Nephron (organoid): ENCODE measurements around the gene MUC5B.
A peak's percentile ranks its signal among the peaks of the same experiment; 100 is the strongest.

Source experiments
- H3K27ac Mint-ChIP-seq, 3 experiments: 2 replicates each; pipeline ENCODE4 v1.8.0; 2020; ENCODE audit warnings: mixed read lengths in 3 of 3, mild to moderate bottlenecking in 2 of 3, moderate library complexity in 1 of 3
- H3K27me3 Mint-ChIP-seq: 2 replicates; pipeline ENCODE4 v1.8.0; 2021; ENCODE audit warnings: low read depth, mild to moderate bottlenecking, moderate library complexity, mixed read lengths
- H3K36me3 Mint-ChIP-seq: 2 replicates; pipeline ENCODE4 v1.8.0; 2020; ENCODE audit warnings: low read depth, mixed read lengths
- H3K4me1 Mint-ChIP-seq: 2 replicates; pipeline ENCODE4 v1.8.0; 2020; ENCODE audit warnings: mixed read lengths
- H3K4me3 Mint-ChIP-seq, 3 experiments: 2 replicates each; pipeline ENCODE4 v1.8.0; 2020; ENCODE audit warnings: mild to moderate bottlenecking in 3 of 3, mixed read lengths in 3 of 3, moderate library complexity in 2 of 3
- H3K9me3 Mint-ChIP-seq: 2 replicates; pipeline ENCODE4 v1.8.0; 2020; ENCODE audit warnings: mixed read lengths
- CTCF ChIP-seq, 3 experiments: fragments of 200-600 bp; sonication (generic); IDR thresholded peaks; one replicate each; pipeline ENCODE4 v1.5.0; 2021; ENCODE audit warnings: antibody characterized with exemption in 3 of 3; ENCODE audit not compliant: unreplicated experiment in 3 of 3

MUC5B gene

GRCh38 chr11:1277936-1278512, 55.2 kb downstream of the MUC5B start:
- no peak for TF ChIP-seq CTCF (IDR thresholded peaks at IDR 0.05; ENCODE audit: unreplicated experiment in 3 of 3)
- Mint-ChIP-seq H3K27ac (no peak overlapping the region), H3K9me3 (no peaks in the 10 kb centered on the region), H3K4me1 (no peaks in the 10 kb centered on the region), H3K36me3 (peaks cover 40% of the 10 kb centered on the region), H3K4me3 (no peak overlapping the region), H3K27me3 (no peaks in the 10 kb centered on the region)

- peaks cover 34% of the 10 kb centered on the region for H3K36me3 Mint-ChIP-seq
- H3K4me3 Mint-ChIP-seq, result no peak overlapping the region
- no peak for TF ChIP-seq CTCF (IDR thresholded peaks at IDR 0.05; ENCODE audit: unreplicated experiment in 3 of 3)
- H3K27me3 Mint-ChIP-seq, result no peaks in the 10 kb centered on the region
- no peaks in the 10 kb centered on the region for H3K4me1 Mint-ChIP-seq
- no peak overlapping the region for H3K27ac Mint-ChIP-seq
- H3K9me3 Mint-ChIP-seq, result no peaks in the 10 kb centered on the region
Observed at GRCh38 chr11:1278766-1279673, 56.2 kb downstream of the MUC5B start.

GRCh38 chr11:1279674-1280055, 56.8 kb downstream of the MUC5B start:
- H3K36me3 Mint-ChIP-seq, result peaks cover 32% of the 10 kb centered on the region
- no peaks in the 10 kb centered on the region for H3K9me3 Mint-ChIP-seq
- H3K27me3 Mint-ChIP-seq, result no peaks in the 10 kb centered on the region
- no peaks in the 10 kb centered on the region for H3K4me1 Mint-ChIP-seq
- no peak overlapping the region for H3K27ac Mint-ChIP-seq
- no peak overlapping the region for H3K4me3 Mint-ChIP-seq
- TF ChIP-seq CTCF (IDR thresholded peaks at IDR 0.05; ENCODE audit: unreplicated experiment in 3 of 3), result no peak

GRCh38 chr11:1280116-1281035, 57.5 kb downstream of the MUC5B start:
- H3K4me3 Mint-ChIP-seq, result no peak overlapping the region
- no peaks in the 10 kb centered on the region for H3K27me3 Mint-ChIP-seq
- TF ChIP-seq CTCF (IDR thresholded peaks at IDR 0.05; ENCODE audit: unreplicated experiment in 3 of 3), result no peak
- H3K4me1 Mint-ChIP-seq, result no peaks in the 10 kb centered on the region
- peaks cover 37% of the 10 kb centered on the region for H3K36me3 Mint-ChIP-seq
- H3K9me3 Mint-ChIP-seq, result no peaks in the 10 kb centered on the region
- no peak overlapping the region for H3K27ac Mint-ChIP-seq

GRCh38 chr11:1281326-1281973, 58.6 kb downstream of the MUC5B start:
- TF ChIP-seq CTCF (IDR thresholded peaks at IDR 0.05; ENCODE audit: unreplicated experiment in 3 of 3), result no peak
- Mint-ChIP-seq H3K27me3 (no peaks in the 10 kb centered on the region), H3K4me1 (no peaks in the 10 kb centered on the region), H3K27ac (peak overlapping the region in 1 of 3 experiments; percentile 14), H3K36me3 (peaks cover 33% of the 10 kb centered on the region), H3K9me3 (no peaks in the 10 kb centered on the region), H3K4me3 (no peak overlapping the region)
